ENCODE measurements around the gene PTPRM.

DNA sequence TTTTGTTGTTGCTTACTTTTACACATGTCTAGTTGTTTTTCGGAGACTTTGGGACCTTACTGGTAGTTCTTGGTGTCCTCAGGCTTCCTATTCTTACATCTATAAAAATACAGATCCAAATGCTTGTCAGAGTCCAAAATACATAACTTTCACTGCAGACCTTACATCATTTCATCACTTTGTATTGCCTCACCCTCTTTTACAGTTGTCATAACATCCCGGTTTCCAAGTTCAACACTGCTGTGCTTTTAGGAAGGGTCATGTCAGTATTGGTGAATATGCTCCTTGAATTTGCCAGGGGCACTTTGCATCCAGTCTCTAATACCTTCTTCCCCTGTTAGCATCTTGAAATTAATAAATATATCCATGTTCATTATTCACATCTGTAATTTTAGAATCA is 523.9 kb downstream of the PTPRM start:
- TF ChIP-seq, protein P1, sequence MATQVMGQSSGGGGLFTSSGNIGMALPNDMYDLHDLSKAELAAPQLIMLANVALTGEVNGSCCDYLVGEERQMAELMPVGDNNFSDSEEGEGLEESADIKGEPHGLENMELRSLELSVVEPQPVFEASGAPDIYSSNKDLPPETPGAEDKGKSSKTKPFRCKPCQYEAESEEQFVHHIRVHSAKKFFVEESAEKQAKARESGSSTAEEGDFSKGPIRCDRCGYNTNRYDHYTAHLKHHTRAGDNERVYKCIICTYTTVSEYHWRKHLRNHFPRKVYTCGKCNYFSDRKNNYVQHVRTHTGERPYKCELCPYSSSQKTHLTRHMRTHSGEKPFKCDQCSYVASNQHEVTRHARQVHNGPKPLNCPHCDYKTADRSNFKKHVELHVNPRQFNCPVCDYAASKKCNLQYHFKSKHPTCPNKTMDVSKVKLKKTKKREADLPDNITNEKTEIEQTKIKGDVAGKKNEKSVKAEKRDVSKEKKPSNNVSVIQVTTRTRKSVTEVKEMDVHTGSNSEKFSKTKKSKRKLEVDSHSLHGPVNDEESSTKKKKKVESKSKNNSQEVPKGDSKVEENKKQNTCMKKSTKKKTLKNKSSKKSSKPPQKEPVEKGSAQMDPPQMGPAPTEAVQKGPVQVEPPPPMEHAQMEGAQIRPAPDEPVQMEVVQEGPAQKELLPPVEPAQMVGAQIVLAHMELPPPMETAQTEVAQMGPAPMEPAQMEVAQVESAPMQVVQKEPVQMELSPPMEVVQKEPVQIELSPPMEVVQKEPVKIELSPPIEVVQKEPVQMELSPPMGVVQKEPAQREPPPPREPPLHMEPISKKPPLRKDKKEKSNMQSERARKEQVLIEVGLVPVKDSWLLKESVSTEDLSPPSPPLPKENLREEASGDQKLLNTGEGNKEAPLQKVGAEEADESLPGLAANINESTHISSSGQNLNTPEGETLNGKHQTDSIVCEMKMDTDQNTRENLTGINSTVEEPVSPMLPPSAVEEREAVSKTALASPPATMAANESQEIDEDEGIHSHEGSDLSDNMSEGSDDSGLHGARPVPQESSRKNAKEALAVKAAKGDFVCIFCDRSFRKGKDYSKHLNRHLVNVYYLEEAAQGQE (IDR thresholded peaks at IDR 0.05; ENCODE audit: insufficient read depth in 1 of 2, low read depth in 2 of 2, low read length in 1 of 2) = no peak
- TF ChIP-seq, protein P2, sequence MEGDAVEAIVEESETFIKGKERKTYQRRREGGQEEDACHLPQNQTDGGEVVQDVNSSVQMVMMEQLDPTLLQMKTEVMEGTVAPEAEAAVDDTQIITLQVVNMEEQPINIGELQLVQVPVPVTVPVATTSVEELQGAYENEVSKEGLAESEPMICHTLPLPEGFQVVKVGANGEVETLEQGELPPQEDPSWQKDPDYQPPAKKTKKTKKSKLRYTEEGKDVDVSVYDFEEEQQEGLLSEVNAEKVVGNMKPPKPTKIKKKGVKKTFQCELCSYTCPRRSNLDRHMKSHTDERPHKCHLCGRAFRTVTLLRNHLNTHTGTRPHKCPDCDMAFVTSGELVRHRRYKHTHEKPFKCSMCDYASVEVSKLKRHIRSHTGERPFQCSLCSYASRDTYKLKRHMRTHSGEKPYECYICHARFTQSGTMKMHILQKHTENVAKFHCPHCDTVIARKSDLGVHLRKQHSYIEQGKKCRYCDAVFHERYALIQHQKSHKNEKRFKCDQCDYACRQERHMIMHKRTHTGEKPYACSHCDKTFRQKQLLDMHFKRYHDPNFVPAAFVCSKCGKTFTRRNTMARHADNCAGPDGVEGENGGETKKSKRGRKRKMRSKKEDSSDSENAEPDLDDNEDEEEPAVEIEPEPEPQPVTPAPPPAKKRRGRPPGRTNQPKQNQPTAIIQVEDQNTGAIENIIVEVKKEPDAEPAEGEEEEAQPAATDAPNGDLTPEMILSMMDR (IDR thresholded peaks at IDR 0.05) = no peak
- TF ChIP-seq POLR2AphosphoS5 (IDR thresholded peaks at IDR 0.05; ENCODE audit: low read depth, low read length) (no peak), SIN3A (IDR thresholded peaks at IDR 0.05; ENCODE audit: borderline replicate concordance, insufficient read depth, low read depth, low read length) (no peak), TCF7L2 (IDR thresholded peaks at IDR 0.05; ENCODE audit: low read depth, low read length) (no peak)

Data from Panc1 (cell line).